ENCODE data around the gene EYS. TPM values are rescaled to one million over a fixed set of nuclear protein-coding genes. Genes with fewer than 3 reads are reported as not detected.

Gene EYS
- total RNA-seq, result not detected
- under 1 TPM; 0.03 to 0.09 (median 0.05) TPM for polyA plus RNA-seq

GRCh38 chr6:65707126-65707826 is at the start of gene EYS:
Gene EYS, minus strand, starts transcription at chr6:65707226. Its CDS starts 211,816 bp downstream, at chr6:65495410.
- H3K27me3 Mint-ChIP-seq, result no peaks in the 10 kb centered on the region
- Histone ChIP-seq H3K9me3 (ENCODE audit: control insufficient read depth in 2 of 2, low read length in 2 of 2) (no peaks in the 10 kb centered on the region), H3K4me3 (ENCODE audit: low read depth, low read length) (no peak within 1 kb of the TSS), H3K36me3 (ENCODE audit: control insufficient read depth, insufficient read depth, low read length) (no peaks in the 10 kb centered on the region), H3K27me3 (ENCODE audit: control insufficient read depth, insufficient read depth, low read length) (no peaks in the 10 kb centered on the region), H3K4me1 (ENCODE audit: control insufficient read depth, insufficient read depth, low read length, poor library complexity, severe bottlenecking) (no peaks in the 10 kb centered on the region), H3K27ac (ENCODE audit: insufficient read depth, low read length, poor library complexity, severe bottlenecking) (no peak within 1 kb of the TSS)
- H3K36me3 Mint-ChIP-seq, result no peaks in the 10 kb centered on the region
- no peaks in the 10 kb centered on the region for H3K4me1 Mint-ChIP-seq
- DNase-seq (no peak), ATAC-seq (ENCODE audit: low read depth in 2 of 2) (no peak)
- H3K27ac Mint-ChIP-seq, result no peak within 1 kb of the TSS
- no peak within 1 kb of the TSS for H3K4me3 Mint-ChIP-seq
- H3K9me3 Mint-ChIP-seq, result peaks cover 0 to 19% (median 3%) of the 10 kb centered on the region in 7 donors

- no peaks in the 10 kb centered on the region for H3K36me3 Mint-ChIP-seq
- Histone ChIP-seq H3K27me3 (ENCODE audit: control insufficient read depth, insufficient read depth, low read length) (no peaks in the 10 kb centered on the region), H3K27ac (ENCODE audit: insufficient read depth, low read length, poor library complexity, severe bottlenecking) (no peak overlapping the region), H3K36me3 (ENCODE audit: control insufficient read depth, insufficient read depth, low read length) (no peaks in the 10 kb centered on the region), H3K4me3 (ENCODE audit: low read depth, low read length) (no peak overlapping the region), H3K4me1 (ENCODE audit: control insufficient read depth, insufficient read depth, low read length, poor library complexity, severe bottlenecking) (no peaks in the 10 kb centered on the region), H3K9me3 (ENCODE audit: control insufficient read depth in 2 of 2, low read length in 2 of 2) (peaks cover 2 to 22% of the 10 kb centered on the region in 2 experiments)
- no peak for ATAC-seq (ENCODE audit: low read depth in 2 of 2)
- no peak for DNase-seq
- H3K4me3 Mint-ChIP-seq, result no peak overlapping the region
- H3K4me1 Mint-ChIP-seq, result no peaks in the 10 kb centered on the region
- no peaks in the 10 kb centered on the region for H3K27me3 Mint-ChIP-seq
- no peak overlapping the region for H3K27ac Mint-ChIP-seq
- peaks cover 7 to 40% (median 19%) of the 10 kb centered on the region in 7 donors for H3K9me3 Mint-ChIP-seq
Measured at GRCh38 chr6:65746302-65746701, 39.3 kb upstream of the EYS start.

GRCh38 chr6:65745614-65746013 is 38.6 kb upstream of the EYS start:
- DNase-seq (no peak), ATAC-seq (ENCODE audit: low read depth in 2 of 2) (no peak)
- H3K36me3 ChIP-seq (ENCODE audit: control insufficient read depth, insufficient read depth, low read length), result no peaks in the 10 kb centered on the region
- Mint-ChIP-seq H3K36me3 (no peaks in the 10 kb centered on the region), H3K27ac (no peak overlapping the region), H3K9me3 (peaks cover 7 to 43% (median 18%) of the 10 kb centered on the region in 7 donors), H3K4me3 (no peak overlapping the region), H3K27me3 (no peaks in the 10 kb centered on the region), H3K4me1 (no peaks in the 10 kb centered on the region)
- no peaks in the 10 kb centered on the region for H3K27me3 ChIP-seq (ENCODE audit: control insufficient read depth, insufficient read depth, low read length)
- H3K27ac ChIP-seq (ENCODE audit: insufficient read depth, low read length, poor library complexity, severe bottlenecking), result no peak overlapping the region
- no peaks in the 10 kb centered on the region for H3K4me1 ChIP-seq (ENCODE audit: control insufficient read depth, insufficient read depth, low read length, poor library complexity, severe bottlenecking)
- H3K9me3 ChIP-seq (ENCODE audit: control insufficient read depth in 2 of 2, low read length in 2 of 2), result peaks cover 2 to 22% of the 10 kb centered on the region in 2 experiments
- H3K4me3 ChIP-seq (ENCODE audit: low read depth, low read length), result no peak overlapping the region

- peaks cover 5 to 26% (median 16%) of the 10 kb centered on the region in 7 donors for H3K9me3 Mint-ChIP-seq
- no peak overlapping the region for H3K27ac ChIP-seq (ENCODE audit: insufficient read depth, low read length, poor library complexity, severe bottlenecking)
- no peaks in the 10 kb centered on the region for H3K9me3 ChIP-seq (ENCODE audit: control insufficient read depth in 2 of 2, low read length in 2 of 2)
- no peak overlapping the region for H3K4me3 ChIP-seq (ENCODE audit: low read depth, low read length)
- no peaks in the 10 kb centered on the region for H3K36me3 ChIP-seq (ENCODE audit: control insufficient read depth, insufficient read depth, low read length)
- no peak for DNase-seq
- H3K27me3 Mint-ChIP-seq, result no peaks in the 10 kb centered on the region
- H3K27ac Mint-ChIP-seq, result no peak overlapping the region
- ATAC-seq (ENCODE audit: low read depth in 2 of 2), result no peak
- H3K4me3 Mint-ChIP-seq, result no peak overlapping the region
- H3K4me1 ChIP-seq (ENCODE audit: control insufficient read depth, insufficient read depth, low read length, poor library complexity, severe bottlenecking), result no peaks in the 10 kb centered on the region
- no peaks in the 10 kb centered on the region for H3K36me3 Mint-ChIP-seq
- no peaks in the 10 kb centered on the region for H3K27me3 ChIP-seq (ENCODE audit: control insufficient read depth, insufficient read depth, low read length)
- H3K4me1 Mint-ChIP-seq, result no peaks in the 10 kb centered on the region
Measured at GRCh38 chr6:65728879-65729479, 22.0 kb upstream of the EYS start.

- no peak overlapping the region for H3K4me3 ChIP-seq (ENCODE audit: low read depth, low read length)
- ATAC-seq (ENCODE audit: low read depth in 2 of 2) (no peak), DNase-seq (no peak)
- no peaks in the 10 kb centered on the region for H3K27me3 Mint-ChIP-seq
- H3K9me3 Mint-ChIP-seq, result peaks cover 0 to 15% (median 7%) of the 10 kb centered on the region in 7 donors
- H3K36me3 ChIP-seq (ENCODE audit: control insufficient read depth, insufficient read depth, low read length), result no peaks in the 10 kb centered on the region
- no peaks in the 10 kb centered on the region for H3K4me1 Mint-ChIP-seq
- no peaks in the 10 kb centered on the region for H3K4me1 ChIP-seq (ENCODE audit: control insufficient read depth, insufficient read depth, low read length, poor library complexity, severe bottlenecking)
- H3K9me3 ChIP-seq (ENCODE audit: control insufficient read depth in 2 of 2, low read length in 2 of 2), result peaks cover 2 to 15% of the 10 kb centered on the region in 2 experiments
- H3K27ac ChIP-seq (ENCODE audit: insufficient read depth, low read length, poor library complexity, severe bottlenecking), result no peak overlapping the region
- no peaks in the 10 kb centered on the region for H3K36me3 Mint-ChIP-seq
- no peak overlapping the region for H3K4me3 Mint-ChIP-seq
- no peak overlapping the region for H3K27ac Mint-ChIP-seq
- no peaks in the 10 kb centered on the region for H3K27me3 ChIP-seq (ENCODE audit: control insufficient read depth, insufficient read depth, low read length)
Measured at GRCh38 chr6:65719101-65719500, 12.1 kb upstream of the EYS start.

GRCh38 chr6:65711531-65711930 is 4.5 kb upstream of the EYS start:
- no peaks in the 10 kb centered on the region for H3K4me1 Mint-ChIP-seq
- ATAC-seq (ENCODE audit: low read depth in 2 of 2) (no peak), DNase-seq (no peak)
- no peaks in the 10 kb centered on the region for H3K36me3 ChIP-seq (ENCODE audit: control insufficient read depth, insufficient read depth, low read length)
- no peaks in the 10 kb centered on the region for H3K4me1 ChIP-seq (ENCODE audit: control insufficient read depth, insufficient read depth, low read length, poor library complexity, severe bottlenecking)
- no peaks in the 10 kb centered on the region for H3K36me3 Mint-ChIP-seq
- H3K4me3 ChIP-seq (ENCODE audit: low read depth, low read length), result no peak overlapping the region
- H3K9me3 ChIP-seq (ENCODE audit: control insufficient read depth in 2 of 2, low read length in 2 of 2), result peaks cover 2 to 7% of the 10 kb centered on the region in 2 experiments
- peaks cover 4 to 31% (median 9%) of the 10 kb centered on the region in 7 donors for H3K9me3 Mint-ChIP-seq
- H3K4me3 Mint-ChIP-seq, result no peak overlapping the region
- H3K27ac Mint-ChIP-seq, result no peak overlapping the region
- H3K27ac ChIP-seq (ENCODE audit: insufficient read depth, low read length, poor library complexity, severe bottlenecking), result no peak overlapping the region
- no peaks in the 10 kb centered on the region for H3K27me3 ChIP-seq (ENCODE audit: control insufficient read depth, insufficient read depth, low read length)
- H3K27me3 Mint-ChIP-seq, result no peaks in the 10 kb centered on the region

- Histone ChIP-seq H3K36me3 (ENCODE audit: control insufficient read depth, insufficient read depth, low read length) (no peaks in the 10 kb centered on the region), H3K4me1 (ENCODE audit: control insufficient read depth, insufficient read depth, low read length, poor library complexity, severe bottlenecking) (no peaks in the 10 kb centered on the region), H3K27me3 (ENCODE audit: control insufficient read depth, insufficient read depth, low read length) (no peaks in the 10 kb centered on the region), H3K27ac (ENCODE audit: insufficient read depth, low read length, poor library complexity, severe bottlenecking) (no peak overlapping the region), H3K4me3 (ENCODE audit: low read depth, low read length) (no peak overlapping the region), H3K9me3 (ENCODE audit: control insufficient read depth in 2 of 2, low read length in 2 of 2) (no peaks in the 10 kb centered on the region)
- no peak overlapping the region for H3K27ac Mint-ChIP-seq
- H3K9me3 Mint-ChIP-seq, result peaks cover 2 to 24% (median 5%) of the 10 kb centered on the region in 7 donors
- no peak for ATAC-seq (ENCODE audit: low read depth in 2 of 2)
- H3K4me3 Mint-ChIP-seq, result no peak overlapping the region
- no peaks in the 10 kb centered on the region for H3K4me1 Mint-ChIP-seq
- no peaks in the 10 kb centered on the region for H3K27me3 Mint-ChIP-seq
- H3K36me3 Mint-ChIP-seq, result no peaks in the 10 kb centered on the region
- DNase-seq, result no peak
Measured at GRCh38 chr6:65709099-65709830, 2.2 kb upstream of the EYS start.
